Lower lobe of right lung (tissue), 2 donors: ENCODE data around the gene ARMC3. TPM values are rescaled to one million over a fixed set of nuclear protein-coding genes. Genes with fewer than 3 reads are reported as not detected.

Experiments used
- ATAC-seq, 2 donors: fragments of 200-7000 bp; cut with Tn5 transposase; one replicate each; pipeline ENCODE4 v1.9.1; 2020 to 2022; ENCODE audit warnings: mild to moderate bottlenecking in 2 of 2, moderate library complexity in 2 of 2
- DNase-seq: peaks from one replicate; pipeline ENCODE4 v3.0.0-alpha.2; 2020
- H3K27ac ChIP-seq: fragments of 200-600 bp; one replicate; pipeline ENCODE4 v1.8.0; 2022
- H3K27me3 ChIP-seq: fragments of 200-600 bp; one replicate; pipeline ENCODE4 v1.8.0; 2022; ENCODE audit warnings: low read depth
- H3K36me3 ChIP-seq: fragments of 200-600 bp; one replicate; pipeline ENCODE4 v1.8.0; 2022; ENCODE audit warnings: mild to moderate bottlenecking
- H3K4me1 ChIP-seq: fragments of 200-600 bp; one replicate; pipeline ENCODE4 v1.8.0; 2022
- H3K4me3 ChIP-seq: fragments of 200-600 bp; one replicate; pipeline ENCODE4 v1.8.0; 2022; ENCODE audit warnings: mild to moderate bottlenecking
- H3K9me3 ChIP-seq: fragments of 200-600 bp; one replicate; pipeline ENCODE4 v1.8.0; 2022
- CTCF ChIP-seq: fragments of 200-600 bp; IDR thresholded peaks from one replicate; pipeline ENCODE4 v1.8.0; 2022; ENCODE audit warnings: antibody characterized with exemption, mild to moderate bottlenecking
- intact Hi-C: fragments of 100-400 bp; cut with DNase I; formaldehyde crosslinking; loops from one replicate; pipeline ENCODE4 v1.11.0; 2022
- total RNA-seq: library from RNA; stranded (reverse); fragmentation: NEBNext Ultra II Directional; extraction: Animal tissue kit (Norgen Biotek cat#: 25700); gene quantifications from one replicate; pipeline ENCODE4 v1.2.1, GENCODE V29; 2021
- donor health status: DM: no; HTN: yes; CAD: no; lungs with severe emphysema.

ARMC3 gene
- total RNA-seq, 1 donor from 2014 or later = 9.6 TPM

- no peak for DNase-seq
- Histone ChIP-seq H3K4me3 (no peak overlapping the region), H3K4me1 (peaks cover 6% of the 10 kb centered on the region), H3K27ac (no peak overlapping the region), H3K27me3 (peaks cover 13% of the 10 kb centered on the region), H3K9me3 (no peaks in the 10 kb centered on the region), H3K36me3 (no peaks in the 10 kb centered on the region)
- intact Hi-C loops = no loop called here
- no peak for ATAC-seq
- TF ChIP-seq CTCF = no peak
Observed at GRCh38 chr10:22993314-22993713, 65.5 kb downstream of the ARMC3 start.

GRCh38 chr10:22997096-22997495 is 69.2 kb downstream of the ARMC3 start:
- Histone ChIP-seq H3K36me3 (no peaks in the 10 kb centered on the region), H3K27ac (no peak overlapping the region), H3K27me3 (peaks cover 20% of the 10 kb centered on the region), H3K4me3 (no peak overlapping the region), H3K9me3 (no peaks in the 10 kb centered on the region), H3K4me1 (no peaks in the 10 kb centered on the region)
- no peak for DNase-seq
- TF ChIP-seq CTCF = no peak
- no peak for ATAC-seq
- intact Hi-C loops = no loop called here

- H3K36me3 ChIP-seq = no peaks in the 10 kb centered on the region
- DNase-seq (no peak), ATAC-seq (no peak)
- no peaks in the 10 kb centered on the region for H3K9me3 ChIP-seq
- intact Hi-C loops = no loop called here
- H3K27ac ChIP-seq = no peak overlapping the region
- no peaks in the 10 kb centered on the region for H3K4me1 ChIP-seq
- H3K4me3 ChIP-seq = no peak overlapping the region
- no peak for TF ChIP-seq CTCF
- peaks cover 20% of the 10 kb centered on the region for H3K27me3 ChIP-seq
Observed at GRCh38 chr10:22998091-22998490, 70.2 kb downstream of the ARMC3 start.

- ATAC-seq = no peak
- no peaks in the 10 kb centered on the region for H3K4me1 ChIP-seq
- DNase-seq = no peak
- peaks cover 15% of the 10 kb centered on the region for H3K27me3 ChIP-seq
- no peaks in the 10 kb centered on the region for H3K36me3 ChIP-seq
- no peak overlapping the region for H3K4me3 ChIP-seq
- no peaks in the 10 kb centered on the region for H3K9me3 ChIP-seq
- no peak for TF ChIP-seq CTCF
- no peak overlapping the region for H3K27ac ChIP-seq
- intact Hi-C loops = no loop called here
Observed at GRCh38 chr10:22999942-23000341, 72.1 kb downstream of the ARMC3 start.

- H3K4me1 ChIP-seq = no peaks in the 10 kb centered on the region
- DNase-seq = no peak
- intact Hi-C loops = no loop called here
- H3K4me3 ChIP-seq = no peak overlapping the region
- H3K27me3 ChIP-seq = peaks cover 14% of the 10 kb centered on the region
- ATAC-seq = no peak
- H3K27ac ChIP-seq = no peak overlapping the region
- no peaks in the 10 kb centered on the region for H3K36me3 ChIP-seq
- TF ChIP-seq CTCF = no peak
- H3K9me3 ChIP-seq = no peaks in the 10 kb centered on the region
Observed at GRCh38 chr10:23001901-23002516, 74.2 kb downstream of the ARMC3 start.
